ACC112 (cell line): ENCODE data around the gene NUDT8.
A peak's percentile ranks its signal among the peaks of the same experiment; 100 is the strongest.
"Not testable (repeated sequence)": the region's sequence is repeated elsewhere in the genome, so short reads cannot be mapped to it uniquely, and the experiment has no call there.

ENCODE experiments used
- H2AFZ ChIP-seq: fragments of 200-600 bp; sonication (generic); one replicate; pipeline ENCODE4 v1.6.0; 2017; ENCODE audit warnings: antibody characterized with exemption, low read length; ENCODE audit not compliant: unreplicated experiment
- H3K27ac ChIP-seq: fragments of 200-600 bp; sonication (generic); 2 replicates; pipeline ENCODE4 v1.5.1; 2014; ENCODE audit warnings: low read depth, mild to moderate bottlenecking, antibody characterized with exemption, low read length, moderate library complexity
- H3K27me3 ChIP-seq: fragments of 200-600 bp; sonication (generic); 2 replicates; pipeline ENCODE4 v1.6.1; 2014; ENCODE audit warnings: mild to moderate bottlenecking, antibody characterized with exemption, low read length, moderate library complexity, mixed read lengths; ENCODE audit not compliant: insufficient read depth
- H3K36me3 ChIP-seq: fragments of 200-600 bp; sonication (generic); 2 replicates; pipeline ENCODE4 v1.6.1; 2016; ENCODE audit warnings: mild to moderate bottlenecking, antibody characterized with exemption, low read length, moderate library complexity, mixed read lengths; ENCODE audit not compliant: insufficient read depth
- H3K4me1 ChIP-seq: fragments of 200-600 bp; sonication (generic); one replicate; pipeline ENCODE4 v1.6.1; 2016; ENCODE audit warnings: low read length, mixed read lengths; ENCODE audit not compliant: insufficient read depth, unreplicated experiment, control insufficient read depth
- H3K4me3 ChIP-seq: fragments of 200-600 bp; sonication (generic); 2 replicates; pipeline ENCODE4 v1.5.1; 2014; ENCODE audit warnings: mild to moderate bottlenecking, low read depth, low read length
- H3K79me2 ChIP-seq: fragments of 200-600 bp; sonication (generic); one replicate; pipeline ENCODE4 v1.6.0; 2016; ENCODE audit warnings: low read length; ENCODE audit not compliant: control insufficient read depth, unreplicated experiment, insufficient read depth

The NUDT8 gene

DNA sequence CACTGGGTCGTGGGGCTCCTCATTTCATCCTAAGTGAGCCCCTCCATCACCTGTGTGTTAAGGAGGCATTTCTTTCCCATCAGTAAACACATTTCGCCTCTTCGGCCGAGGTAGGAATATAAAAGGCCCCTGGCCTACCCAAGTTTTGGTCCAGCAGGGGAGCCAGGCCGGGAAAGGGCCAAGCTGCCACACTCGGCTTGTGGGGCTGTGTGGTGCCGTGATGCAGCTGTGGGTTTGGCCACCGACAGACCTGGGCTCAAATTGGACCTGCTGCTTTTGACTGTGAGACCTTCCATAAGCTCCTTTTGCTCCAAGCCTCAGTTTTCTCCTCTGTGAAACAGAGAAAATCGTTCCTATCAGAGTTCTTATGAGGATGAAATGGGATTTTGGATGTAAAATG is 22.2 kb downstream of the NUDT8 start:
- peaks cover 8% of the 10 kb centered on the region for H3K4me1 ChIP-seq
- H3K27me3 ChIP-seq: peaks cover 6% of the 10 kb centered on the region; the same call in 1 of the 2 replicates
- H2AFZ ChIP-seq: peak overlapping the region; percentile 62
- no peak overlapping the region for H3K27ac ChIP-seq
- H3K79me2 ChIP-seq: peaks cover 16% of the 10 kb centered on the region
- peaks cover 8% of the 10 kb centered on the region; the same call in 1 of the 2 replicates for H3K36me3 ChIP-seq
- H3K4me3 ChIP-seq: peak overlapping the region; percentile 94

- Histone ChIP-seq H3K4me3 (peak within 1 kb of the TSS; percentile 94), H3K27ac (0 out of 2 replicates have a peak within 1 kb of the TSS, but pooled peaks have one; percentile 14), H3K27me3 (peaks cover 7% of the 10 kb centered on the region; the same call in 1 of the 2 replicates), H3K79me2 (peaks cover 16% of the 10 kb centered on the region), H3K36me3 (peaks cover 8% of the 10 kb centered on the region; the same call in 1 of the 2 replicates), H2AFZ (peak within 1 kb of the TSS; percentile 94), H3K4me1 (peaks cover 8% of the 10 kb centered on the region)
These were observed 23.0 kb downstream of the NUDT8 start, which contains the start of gene NDUFV1 for GRCh38 chr11:67606492-67607295. NDUFV1 (plus strand) TSS chr11:67606936; CDS start chr11:67607005, 69 bp downstream.

DNA sequence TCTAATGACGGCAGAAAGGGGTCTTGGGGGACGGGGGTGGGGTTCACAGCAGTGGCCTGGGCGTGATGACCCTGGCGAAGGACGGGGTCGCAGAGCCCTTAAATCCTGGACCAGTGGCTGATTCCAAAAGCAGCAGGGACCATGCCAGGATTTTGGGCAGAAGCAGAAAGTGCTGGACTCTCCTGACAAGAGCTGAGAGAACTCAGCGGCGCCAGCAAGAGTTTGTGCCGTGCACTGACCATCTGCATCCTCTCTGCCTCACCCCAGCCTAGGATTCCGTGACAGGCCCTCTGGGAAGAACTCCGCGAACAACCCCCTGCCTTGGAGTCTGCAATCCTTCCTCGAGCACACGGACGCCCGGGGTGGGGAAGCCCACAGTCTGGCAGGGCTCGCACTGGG is 23.6 kb downstream of the NUDT8 start:
- Histone ChIP-seq H3K4me1 (peaks cover 8% of the 10 kb centered on the region), H3K27ac (no peak overlapping the region), H3K27me3 (peaks cover 7% of the 10 kb centered on the region; the same call in 1 of the 2 replicates), H3K79me2 (peaks cover 16% of the 10 kb centered on the region), H3K4me3 (peak overlapping the region; percentile 94), H3K36me3 (peaks cover 8% of the 10 kb centered on the region; the same call in 1 of the 2 replicates), H2AFZ (peak overlapping the region; percentile 94)

DNA sequence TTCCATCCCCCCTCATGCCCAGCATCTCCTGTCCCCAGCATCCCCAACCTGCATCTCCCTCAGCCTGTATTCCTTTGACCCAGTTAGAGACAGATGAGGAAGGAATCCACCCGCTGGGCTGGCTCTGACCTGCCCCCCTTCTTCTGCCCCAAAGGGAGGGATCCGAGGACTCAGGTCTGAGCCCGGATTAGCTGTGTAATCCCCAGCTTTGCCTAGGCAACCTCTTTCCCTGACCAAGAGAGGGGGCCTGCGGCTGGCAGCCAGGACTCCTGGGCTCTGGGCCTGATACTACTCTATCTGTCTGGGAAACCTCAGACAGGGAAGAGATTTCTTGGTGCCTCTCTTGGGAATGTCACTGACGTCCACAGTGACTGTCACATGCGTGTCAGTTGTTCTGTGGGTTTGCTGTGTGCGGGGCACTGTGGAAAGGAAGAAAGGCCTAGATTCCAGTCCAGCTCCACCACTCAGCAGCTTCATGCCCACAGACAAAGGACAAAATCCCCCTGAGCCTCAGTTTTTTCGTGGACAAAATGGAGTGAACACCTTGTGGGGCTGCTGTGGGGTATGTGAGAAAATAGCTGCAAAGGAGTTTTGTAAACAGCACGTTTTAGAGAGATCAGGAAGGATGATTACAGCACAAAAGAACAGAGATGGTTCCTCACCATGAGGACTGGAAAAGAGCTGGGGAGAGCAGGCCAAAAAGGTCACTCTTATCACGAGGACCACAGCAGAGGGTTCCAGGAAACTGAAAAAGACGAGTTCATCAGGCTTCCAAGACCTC is 24.3 kb downstream of the NUDT8 start:
- H3K27me3 ChIP-seq: peaks cover 12% of the 10 kb centered on the region
- no peak overlapping the region; the same call in 1 of the 2 replicates for H3K4me3 ChIP-seq
- peaks cover 8% of the 10 kb centered on the region for H3K4me1 ChIP-seq
- peaks cover 8% of the 10 kb centered on the region; the same call in 1 of the 2 replicates for H3K36me3 ChIP-seq
- H3K79me2 ChIP-seq: peaks cover 16% of the 10 kb centered on the region
- H3K27ac ChIP-seq: no peak overlapping the region
- H2AFZ ChIP-seq: peak overlapping the region; percentile 41

GRCh38 chr11:67604815-67605214 is 24.9 kb downstream of the NUDT8 start:
- Histone ChIP-seq H2AFZ (no peak overlapping the region), H3K4me1 (peaks cover 8% of the 10 kb centered on the region), H3K4me3 (no peak overlapping the region), H3K27ac (no peak overlapping the region), H3K79me2 (peaks cover 16% of the 10 kb centered on the region), H3K36me3 (peaks cover 8% of the 10 kb centered on the region; the same call in 1 of the 2 replicates), H3K27me3 (peaks cover 17% of the 10 kb centered on the region)

- H3K4me1 ChIP-seq, H3K36me3 ChIP-seq, H3K4me3 ChIP-seq, H3K27ac ChIP-seq, H2AFZ ChIP-seq: not testable (repeated sequence)
- peaks cover 20% of the 10 kb centered on the region for H3K27me3 ChIP-seq
- peaks cover 16% of the 10 kb centered on the region for H3K79me2 ChIP-seq
These were observed 25.6 kb downstream of the NUDT8 start for GRCh38 chr11:67604119-67604518.

- H2AFZ ChIP-seq: no peak overlapping the region
These were observed 28.6 kb downstream of the NUDT8 start for GRCh38 chr11:67601098-67601497.

DNA sequence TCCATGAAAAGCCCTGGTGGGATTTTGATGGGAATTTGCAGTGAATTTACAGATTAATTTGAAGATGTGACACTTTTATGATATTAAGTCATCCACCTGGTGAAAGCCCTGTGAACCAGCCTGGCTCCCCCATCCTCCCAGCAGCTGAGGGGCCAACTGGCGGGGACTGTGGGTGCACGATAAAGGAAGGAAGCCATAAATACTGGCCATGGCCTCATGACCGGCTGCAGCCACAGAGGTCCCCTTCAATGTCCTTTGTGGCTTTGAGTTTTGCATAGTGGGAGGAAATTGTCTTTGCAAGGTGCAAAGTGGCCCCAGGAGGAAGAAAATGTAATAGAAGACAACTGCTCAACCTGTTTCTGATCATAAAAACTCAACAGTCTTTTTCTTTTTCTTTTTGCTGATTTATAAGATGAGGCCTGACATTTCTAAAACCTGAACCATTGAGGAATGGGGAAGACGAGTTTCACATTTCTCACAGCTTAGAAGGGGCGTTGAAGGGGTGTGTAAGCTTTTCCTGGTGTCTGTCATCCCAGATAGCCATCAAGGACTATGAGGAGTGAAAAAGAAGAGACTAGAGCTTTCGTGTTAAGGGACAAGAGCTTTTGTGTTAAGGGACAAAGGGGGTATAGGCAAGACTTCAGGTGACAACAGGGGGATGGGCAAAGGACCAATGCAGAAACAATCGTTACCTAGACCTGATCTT is 29.3 kb downstream of the NUDT8 start:
- Histone ChIP-seq H3K4me1 (no peaks in the 10 kb centered on the region), H3K27me3 (peaks cover 20% of the 10 kb centered on the region), H3K79me2 (no peaks in the 10 kb centered on the region), H3K27ac (no peak overlapping the region), H3K4me3 (no peak overlapping the region), H2AFZ (no peak overlapping the region), H3K36me3 (no peaks in the 10 kb centered on the region)

More at GRCh38 chr11:67601098-67601497, 28.6 kb downstream of the NUDT8 start:
- H3K27me3 ChIP-seq: peaks cover 20% of the 10 kb centered on the region
- no peaks in the 10 kb centered on the region for H3K4me1 ChIP-seq
- H3K36me3 ChIP-seq: no peaks in the 10 kb centered on the region
- no peaks in the 10 kb centered on the region for H3K79me2 ChIP-seq
- no peak overlapping the region for H3K27ac ChIP-seq
- no peak overlapping the region for H3K4me3 ChIP-seq

DNA sequence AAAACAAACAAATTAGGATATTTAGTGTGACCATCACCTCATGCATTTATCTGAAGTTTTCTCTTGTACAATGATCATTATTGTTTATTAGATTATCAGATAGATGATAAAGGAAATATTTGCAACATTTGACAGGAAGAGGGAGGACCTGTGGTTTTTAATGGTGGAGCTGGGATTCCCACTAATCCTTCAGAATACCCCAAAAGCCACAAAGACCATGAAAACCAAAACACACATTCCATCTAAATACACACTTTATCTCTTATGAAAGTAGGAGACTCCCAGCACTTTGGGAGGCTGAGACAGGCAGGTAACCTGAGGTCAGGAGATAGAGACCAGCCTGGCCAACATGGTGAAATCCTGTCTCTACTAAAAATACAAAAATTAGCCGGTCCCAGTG is 30.6 kb downstream of the NUDT8 start:
- Histone ChIP-seq H3K27ac (no peak overlapping the region), H3K27me3 (peaks cover 20% of the 10 kb centered on the region), H3K4me3 (no peak overlapping the region)

DNA sequence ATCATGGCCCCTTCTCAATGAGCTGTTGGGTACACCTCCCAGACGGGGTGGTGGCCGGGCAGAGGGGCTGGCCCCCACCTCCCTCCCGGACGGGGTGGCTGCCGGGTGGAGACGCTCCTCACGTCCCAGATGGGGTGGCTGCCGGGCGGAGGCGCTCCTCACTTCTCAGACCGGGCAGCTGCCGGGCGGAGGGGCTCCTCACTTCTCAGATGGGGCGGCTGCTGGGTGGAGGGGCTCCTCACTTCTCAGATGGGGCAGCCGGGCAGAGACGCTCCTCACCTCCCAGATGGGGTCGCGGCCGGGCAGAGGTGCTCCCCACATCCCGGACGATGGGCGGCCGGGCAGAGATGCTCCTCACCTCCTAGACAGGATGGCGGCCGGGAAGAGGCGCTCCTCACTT is 31.8 kb downstream of the NUDT8 start:
- H3K4me3 ChIP-seq, H3K36me3 ChIP-seq, H3K4me1 ChIP-seq, H2AFZ ChIP-seq, H3K27ac ChIP-seq, H3K79me2 ChIP-seq: not testable (repeated sequence)
- peaks cover 18% of the 10 kb centered on the region for H3K27me3 ChIP-seq

More for the DNA sequence above, 30.6 kb downstream of the NUDT8 start:
- no peaks in the 10 kb centered on the region for H3K4me1 ChIP-seq
- no peaks in the 10 kb centered on the region for H3K36me3 ChIP-seq
- no peak overlapping the region for H2AFZ ChIP-seq
- H3K79me2 ChIP-seq: no peaks in the 10 kb centered on the region
